HepG2 (cell line): ENCODE data around the gene ACVR1B. TPM values are rescaled to one million over a fixed set of nuclear protein-coding genes. Genes with fewer than 3 reads are reported as not detected.

Experiments
- FOXK2 ChIP-seq: fragments of 450-650 bp; IDR thresholded peaks from 2 replicates; pipeline ENCODE4 v1.6.1; 2016
- FOXO4 ChIP-seq: sonication (generic); formaldehyde crosslinking; conservative IDR thresholded peaks from 2 replicates; pipeline ENCODE4 v1.8.1; 2023; ENCODE audit warnings: missing genetic modification reagents
- KMT2B ChIP-seq: IDR thresholded peaks from 2 replicates; pipeline ENCODE4 v1.6.1; 2016; ENCODE audit warnings: missing genetic modification reagents, missing compliant biosample characterization
- RBM22 ChIP-seq: fragments of 200-400 bp; formaldehyde crosslinking; optimal IDR thresholded peaks from 2 replicates; pipeline ENCODE3; 2017; ENCODE audit warnings: mild to moderate bottlenecking, low read length, moderate library complexity
- SKI ChIP-seq: fragments of 450-650 bp; IDR thresholded peaks from one replicate; pipeline ENCODE4 v1.6.1; 2018; ENCODE audit warnings: mild to moderate bottlenecking; ENCODE audit not compliant: partially characterized antibody
- SMC3 ChIP-seq: IDR thresholded peaks from 2 replicates; pipeline ENCODE4 v1.6.1; 2011; ENCODE audit warnings: low read length, improper control_type of control experiment
- SNRNP70 ChIP-seq: fragments of 200-400 bp; formaldehyde crosslinking; IDR thresholded peaks from 2 replicates; pipeline ENCODE4 v1.6.1; 2017; ENCODE audit warnings: mild to moderate bottlenecking, low read depth, low read length, moderate library complexity
- SOX13 ChIP-seq, 3 experiments: fragments of 450-650 bp in 1 of 3; sonication (generic) in 1 of 3; formaldehyde crosslinking in 1 of 3; IDR thresholded peaks in 2 of 3; conservative IDR thresholded peaks in 1 of 3; 2 replicates each; pipeline versions ENCODE4 v1.5.0 to v1.6.1; 2016 to 2020; ENCODE audit warnings: antibody characterized with exemption in 1 of 3, mild to moderate bottlenecking in 1 of 3, missing compliant biosample characterization in 1 of 3, missing genetic modification reagents in 1 of 3, moderate library complexity in 1 of 3
- SOX6 ChIP-seq, 2 experiments: fragments of 450-650 bp in 1 of 2; sonication (generic) in 1 of 2; formaldehyde crosslinking in 1 of 2; IDR thresholded peaks; 2 replicates each; pipeline versions ENCODE4 v1.4.0 to v1.6.1; 2017 to 2020; ENCODE audit warnings: antibody characterized with exemption in 1 of 2, mild to moderate bottlenecking in 1 of 2, missing genetic modification reagents in 1 of 2
- STAG1 ChIP-seq: sonication (generic); formaldehyde crosslinking; IDR thresholded peaks from 2 replicates; pipeline ENCODE4 v1.4.0; 2020; ENCODE audit warnings: missing genetic modification reagents
- TBX2 ChIP-seq: sonication (generic); formaldehyde crosslinking; IDR thresholded peaks from 2 replicates; pipeline ENCODE4 v1.5.0; 2020; ENCODE audit warnings: missing genetic modification reagents, mild to moderate bottlenecking, borderline replicate concordance
- YY1 ChIP-seq: IDR thresholded peaks from 2 replicates; pipeline ENCODE4 v1.6.1; 2011; ENCODE audit warnings: low read length, low read depth, moderate library complexity, mild to moderate bottlenecking; ENCODE audit not compliant: insufficient read depth, insufficient replicate concordance
- ZBTB1 ChIP-seq: sonication (generic); formaldehyde crosslinking; IDR thresholded peaks from 2 replicates; pipeline ENCODE4 v1.4.0; 2020; ENCODE audit warnings: missing genetic modification reagents, borderline replicate concordance
- ZBTB7A ChIP-seq: sonication (generic); formaldehyde crosslinking; IDR thresholded peaks from 2 replicates; pipeline ENCODE4 v1.8.0; 2022; ENCODE audit warnings: mild to moderate bottlenecking, missing genetic modification reagents
- ZMYM4 ChIP-seq: sonication (generic); formaldehyde crosslinking; IDR thresholded peaks from 2 replicates; pipeline ENCODE4 v1.8.1; 2023; ENCODE audit warnings: mild to moderate bottlenecking, missing genetic modification reagents
- ZNF280D ChIP-seq: sonication (generic); formaldehyde crosslinking; IDR thresholded peaks from 2 replicates; pipeline ENCODE4 v1.5.1; 2020; ENCODE audit warnings: mild to moderate bottlenecking, missing genetic modification reagents
- ZNF34 ChIP-seq: sonication (generic); formaldehyde crosslinking; IDR thresholded peaks from 2 replicates; pipeline ENCODE4 v1.4.0; 2020; ENCODE audit warnings: mild to moderate bottlenecking, missing genetic modification reagents, borderline replicate concordance
- ZNF547 ChIP-seq: sonication (generic); formaldehyde crosslinking; IDR thresholded peaks from 2 replicates; pipeline ENCODE4 v1.5.1; 2020; ENCODE audit warnings: mild to moderate bottlenecking, missing genetic modification reagents
- polyA plus RNA-seq, 8 experiments: library from polyadenylated mRNA; depleted of rRNA in 3 of 8; stranded (reverse) in 7 of 8; unstranded in 1 of 8; fragments of >200 nt; fragmentation: Illumina TruSeq in 4 of 8; extraction: Trizol in 4 of 8; gene quantifications; 2 replicates each; pipeline versions ENCODE4 v1.2.1 to v1.2.3, GENCODE V29; 2011 to 2016; ENCODE audit warnings: low read depth in 4 of 8, missing spikeins in 1 of 8, mixed read lengths in 1 of 8; ENCODE audit not compliant: insufficient read depth in 1 of 8
- total RNA-seq, 5 experiments: library from RNA; depleted of rRNA; stranded (reverse); fragments of >200 nt; fragmentation: Illumina TruSeq; extraction: Trizol; gene quantifications; 2 replicates each; pipeline ENCODE4 v1.2.3, GENCODE V29; 2016; ENCODE audit warnings: low read depth in 1 of 5
- TF ChIP-seq, protein P1 (sequence below): sonication (generic); formaldehyde crosslinking; IDR thresholded peaks from 2 replicates; pipeline ENCODE4 v1.5.0; 2020; ENCODE audit warnings: mild to moderate bottlenecking, missing genetic modification reagents, borderline replicate concordance
- TF ChIP-seq, protein P2 (sequence below): IDR thresholded peaks from 2 replicates; pipeline ENCODE4 v1.6.1; 2016; ENCODE audit warnings: mild to moderate bottlenecking, missing biosample characterization, missing genetic modification reagents

The ACVR1B gene
- total and polyA plus RNA-seq, 2 of the 13 experiments (the other 11 are each of a cell fraction or from before 2014, with no cell fraction given): 8.9 to 12.1 TPM

DNA sequence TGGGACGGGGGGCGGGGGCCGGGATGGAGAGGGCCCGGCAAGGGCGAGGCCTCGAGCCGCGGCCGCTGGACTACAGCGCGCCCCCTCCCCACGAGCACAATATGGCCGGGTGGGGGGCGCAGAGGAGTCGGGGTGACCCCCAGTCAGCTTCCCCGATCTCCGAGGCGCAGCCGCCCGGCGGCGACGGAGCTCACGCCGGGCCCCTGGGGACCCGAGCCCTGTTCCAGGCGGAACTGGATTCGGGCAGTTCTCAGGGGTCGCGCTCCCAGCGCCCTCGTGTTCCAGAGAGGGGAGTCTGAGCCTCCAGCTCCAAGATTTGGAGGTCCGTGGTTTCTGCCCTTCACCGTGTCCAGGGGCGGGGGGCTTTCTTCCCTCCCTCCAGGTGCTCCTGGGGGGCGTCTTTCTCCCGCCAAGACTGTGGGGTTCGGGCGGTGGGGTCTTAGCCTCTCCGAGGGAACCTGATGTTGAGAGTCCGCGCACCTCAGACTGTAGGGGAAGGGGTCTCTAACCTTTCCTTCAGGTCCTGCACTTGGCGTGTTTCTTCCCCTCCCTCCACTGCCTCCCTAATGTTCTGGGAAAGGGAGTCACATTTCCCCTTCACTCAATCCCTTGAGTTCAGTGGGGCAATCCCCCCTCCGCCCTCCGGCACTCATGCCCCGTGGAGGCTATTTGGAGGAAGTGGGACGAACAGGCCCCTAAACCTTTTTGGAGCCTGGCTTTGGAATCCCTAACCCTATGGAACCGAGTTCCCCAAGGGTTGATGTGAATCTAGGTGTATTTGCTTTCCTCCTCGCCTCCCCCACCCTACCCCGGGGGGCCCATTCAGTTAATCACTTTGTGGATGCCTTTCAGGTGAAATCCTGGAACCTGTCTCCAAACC is 584 bp downstream of the ACVR1B start (continued):
- TF ChIP-seq ZMYM4 (CRISPR knock-in tag): 0 out of 2 replicates have a peak, but pooled peaks have one; percentile 29
- 0 out of 2 replicates have a peak, but pooled peaks have one; percentile 54 for TF ChIP-seq FOXO4 (CRISPR knock-in tag)
- no peak for TF ChIP-seq SKI
- TF ChIP-seq STAG1 (CRISPR knock-in tag): no peak
- TF ChIP-seq KMT2B (CRISPR knock-in tag): no peak
- TF ChIP-seq, protein P1, sequence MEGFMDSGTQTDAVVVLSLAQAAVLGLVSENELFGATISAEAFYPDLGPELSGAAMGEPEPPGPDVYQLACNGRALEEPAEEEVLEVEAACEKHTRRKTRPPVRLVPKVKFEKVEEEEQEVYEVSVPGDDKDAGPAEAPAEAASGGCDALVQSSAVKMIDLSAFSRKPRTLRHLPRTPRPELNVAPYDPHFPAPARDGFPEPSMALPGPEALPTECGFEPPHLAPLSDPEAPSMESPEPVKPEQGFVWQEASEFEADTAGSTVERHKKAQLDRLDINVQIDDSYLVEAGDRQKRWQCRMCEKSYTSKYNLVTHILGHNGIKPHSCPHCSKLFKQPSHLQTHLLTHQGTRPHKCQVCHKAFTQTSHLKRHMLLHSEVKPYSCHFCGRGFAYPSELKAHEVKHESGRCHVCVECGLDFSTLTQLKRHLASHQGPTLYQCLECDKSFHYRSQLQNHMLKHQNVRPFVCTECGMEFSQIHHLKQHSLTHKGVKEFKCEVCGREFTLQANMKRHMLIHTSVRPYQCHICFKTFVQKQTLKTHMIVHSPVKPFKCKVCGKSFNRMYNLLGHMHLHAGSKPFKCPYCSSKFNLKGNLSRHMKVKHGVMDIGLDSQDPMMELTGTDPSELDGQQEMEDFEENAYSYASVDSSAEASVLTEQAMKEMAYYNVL (CRISPR knock-in tag): 0 out of 2 replicates have a peak, but pooled peaks have one; percentile 33
- TF ChIP-seq ZBTB1 (CRISPR knock-in tag): no peak
- TF ChIP-seq SMC3: no peak
- no peak for TF ChIP-seq RBM22
- TF ChIP-seq, protein P2, sequence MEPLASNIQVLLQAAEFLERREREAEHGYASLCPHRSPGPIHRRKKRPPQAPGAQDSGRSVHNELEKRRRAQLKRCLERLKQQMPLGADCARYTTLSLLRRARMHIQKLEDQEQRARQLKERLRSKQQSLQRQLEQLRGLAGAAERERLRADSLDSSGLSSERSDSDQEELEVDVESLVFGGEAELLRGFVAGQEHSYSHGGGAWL: 0 out of 2 replicates have a peak, but pooled peaks have one; percentile 24
- no peak for TF ChIP-seq SOX6 (IDR thresholded peaks at IDR 0.05)
- 0 out of 2 replicates have a peak, but pooled peaks have one; percentile 13 for TF ChIP-seq SOX6 (CRISPR knock-in tag; IDR thresholded peaks at IDR 0.05)
- TF ChIP-seq ZNF34 (CRISPR knock-in tag): no peak
- 0 out of 2 replicates have a peak, but pooled peaks have one; percentile 44 for TF ChIP-seq ZBTB7A (CRISPR knock-in tag)
- TF ChIP-seq FOXK2: no peak
- no peak for TF ChIP-seq TBX2
- TF ChIP-seq SNRNP70: no peak
- peak; percentile 47 for TF ChIP-seq YY1
- no peak for TF ChIP-seq SOX13 (IDR thresholded peaks at IDR 0.05)
- no peak for TF ChIP-seq SOX13 (CRISPR knock-in tag; conservative IDR thresholded peaks at IDR 0.05 in 1 of 2, IDR thresholded peaks at IDR 0.05 in 1 of 2)
- TF ChIP-seq ZNF280D (CRISPR knock-in tag): 0 out of 2 replicates have a peak, but pooled peaks have one; percentile 23
- no peak for TF ChIP-seq ZNF547 (CRISPR knock-in tag)
